AG10803 (cell line): Measurements from ENCODE around the gene UBR4.
"Not testable (repeated sequence)": the region's sequence is repeated elsewhere in the genome, so short reads cannot be mapped to it uniquely, and the experiment has no call there.

ENCODE experiments used
- DNase-seq: peaks from one replicate; pipeline ENCODE4 v3.0.0; 2010; ENCODE audit warnings: low read depth
- H3K4me3 ChIP-seq: 2 replicates; pipeline ENCODE4 v1.5.1; 2011; ENCODE audit warnings: mild to moderate bottlenecking, low read length, control low read depth
- CTCF ChIP-seq: conservative IDR thresholded peaks from 2 replicates; pipeline ENCODE4 v1.5.1; 2011; ENCODE audit warnings: mild to moderate bottlenecking, low read length, control low read depth, inconsistent platforms

UBR4 gene

GRCh38 chr1:19250629-19251304 is 40.7 kb upstream of the UBR4 start:
- peak overlapping the region; percentile 99 for H3K4me3 ChIP-seq
- no peak for TF ChIP-seq CTCF
- DNase-seq, result no peak

- no peak overlapping the region for H3K4me3 ChIP-seq
- DNase-seq, result peak; percentile 78
- TF ChIP-seq CTCF, result peak; percentile 92
Measured at GRCh38 chr1:19240673-19241538, 30.8 kb upstream of the UBR4 start.

- DNase-seq, result no peak
- TF ChIP-seq CTCF, result no peak
- H3K4me3 ChIP-seq, result no peak overlapping the region
Measured at GRCh38 chr1:19239876-19240275, 29.8 kb upstream of the UBR4 start.

DNA sequence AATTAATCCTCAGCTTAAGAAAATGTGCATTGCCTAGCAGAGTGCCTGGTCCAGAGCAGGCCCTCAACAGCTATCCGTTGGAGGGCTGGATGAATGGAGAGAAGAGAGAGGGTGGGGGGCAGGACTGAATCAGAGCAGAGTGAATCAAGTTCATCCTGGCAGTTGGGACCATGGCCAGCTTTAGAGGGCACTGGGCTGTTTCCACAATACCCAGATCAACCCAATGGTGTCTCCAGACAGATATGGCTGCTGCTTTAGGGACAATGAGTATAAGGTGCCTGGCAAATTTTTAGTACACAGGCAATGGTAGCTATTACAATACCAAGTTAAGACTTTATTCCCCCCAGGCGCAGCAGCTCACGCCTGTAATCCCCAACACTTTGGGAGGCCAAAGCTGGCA is 24.2 kb upstream of the UBR4 start:
- no peak for TF ChIP-seq CTCF
- no peak overlapping the region for H3K4me3 ChIP-seq
- DNase-seq, result no peak

- TF ChIP-seq CTCF, result peak; percentile 22; the same call in 1 of the 2 replicates
- peak; percentile 38 for DNase-seq
Measured at GRCh38 chr1:19232524-19232846, 22.4 kb upstream of the UBR4 start.

DNA sequence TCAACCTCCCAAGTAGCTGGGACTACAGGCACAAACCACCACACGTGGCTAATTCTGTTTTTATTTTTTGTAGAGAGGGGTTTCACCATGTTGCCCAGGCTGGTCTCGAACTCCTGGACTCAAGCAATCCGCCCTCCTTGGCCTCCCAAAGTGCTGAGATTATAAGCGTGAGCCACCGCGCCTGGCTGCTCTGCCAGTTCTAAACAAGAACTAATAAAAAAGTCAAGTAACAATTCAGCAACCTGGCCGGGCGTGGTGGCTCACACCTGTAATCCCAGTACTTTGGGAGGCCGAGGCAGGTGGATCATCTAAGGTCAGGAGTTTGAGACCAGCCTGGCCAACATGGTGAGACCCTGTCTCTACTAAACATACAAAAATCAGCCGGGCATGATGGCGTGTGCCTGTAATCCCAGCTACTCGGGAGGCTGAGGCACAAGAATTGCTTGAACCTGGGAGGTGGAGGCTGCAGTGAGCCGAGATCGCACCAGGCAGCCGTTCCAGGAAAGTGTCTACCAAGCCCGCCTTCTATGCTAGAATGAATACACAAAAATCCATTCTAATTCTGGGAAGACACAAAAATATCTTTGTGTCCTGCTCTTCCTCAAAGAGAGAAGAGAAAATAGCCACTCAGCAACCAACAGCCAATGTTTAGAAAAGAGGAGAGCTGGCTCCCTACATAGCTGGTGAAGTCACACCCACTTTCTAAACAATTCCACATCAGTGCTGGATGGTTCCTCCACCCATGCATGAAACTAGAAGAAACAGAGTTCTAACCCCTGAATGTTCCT is 21.9 kb upstream of the UBR4 start:
- H3K4me3 ChIP-seq, result not testable (repeated sequence)

More at GRCh38 chr1:19232524-19232846, 22.4 kb upstream of the UBR4 start:
- no peak overlapping the region for H3K4me3 ChIP-seq

GRCh38 chr1:19229828-19230325 is 19.8 kb upstream of the UBR4 start:
- H3K4me3 ChIP-seq, result no peak overlapping the region
- TF ChIP-seq CTCF, result no peak
- DNase-seq, result no peak

More for the DNA sequence above, 21.9 kb upstream of the UBR4 start:
- not testable (repeated sequence) for DNase-seq
